ENCODE data around the gene KIAA0753.

Gene KIAA0753

GRCh38 chr17:6534846-6535514 lies 105.5 kb downstream of the KIAA0753 start:
- TF ChIP-seq, protein P1, sequence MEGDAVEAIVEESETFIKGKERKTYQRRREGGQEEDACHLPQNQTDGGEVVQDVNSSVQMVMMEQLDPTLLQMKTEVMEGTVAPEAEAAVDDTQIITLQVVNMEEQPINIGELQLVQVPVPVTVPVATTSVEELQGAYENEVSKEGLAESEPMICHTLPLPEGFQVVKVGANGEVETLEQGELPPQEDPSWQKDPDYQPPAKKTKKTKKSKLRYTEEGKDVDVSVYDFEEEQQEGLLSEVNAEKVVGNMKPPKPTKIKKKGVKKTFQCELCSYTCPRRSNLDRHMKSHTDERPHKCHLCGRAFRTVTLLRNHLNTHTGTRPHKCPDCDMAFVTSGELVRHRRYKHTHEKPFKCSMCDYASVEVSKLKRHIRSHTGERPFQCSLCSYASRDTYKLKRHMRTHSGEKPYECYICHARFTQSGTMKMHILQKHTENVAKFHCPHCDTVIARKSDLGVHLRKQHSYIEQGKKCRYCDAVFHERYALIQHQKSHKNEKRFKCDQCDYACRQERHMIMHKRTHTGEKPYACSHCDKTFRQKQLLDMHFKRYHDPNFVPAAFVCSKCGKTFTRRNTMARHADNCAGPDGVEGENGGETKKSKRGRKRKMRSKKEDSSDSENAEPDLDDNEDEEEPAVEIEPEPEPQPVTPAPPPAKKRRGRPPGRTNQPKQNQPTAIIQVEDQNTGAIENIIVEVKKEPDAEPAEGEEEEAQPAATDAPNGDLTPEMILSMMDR (IDR thresholded peaks at IDR 0.05; ENCODE audit: low read depth, low read length): no peak
- no peak for DNase-seq (ENCODE audit: extremely low read depth, low read depth)

DNA sequence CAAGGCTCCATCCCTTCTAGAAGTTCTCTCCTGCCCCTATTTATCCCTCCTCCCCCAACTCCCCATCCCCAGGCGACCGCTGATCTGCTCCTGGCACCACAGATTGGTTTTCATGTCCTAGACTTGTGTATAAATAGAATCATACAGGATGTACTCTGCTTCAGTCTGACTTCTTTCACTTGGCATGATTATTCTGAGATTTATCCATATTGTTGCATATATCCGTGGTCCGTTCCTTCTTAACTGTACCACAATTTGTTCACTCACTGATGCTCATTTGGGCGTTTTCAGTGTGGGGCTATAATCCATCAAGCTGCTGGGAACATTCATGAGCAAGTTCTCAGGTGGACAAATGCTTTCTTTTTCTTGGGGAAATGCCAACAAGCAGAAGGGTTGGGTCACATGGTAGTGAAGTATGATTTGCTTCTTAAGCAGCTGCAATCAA lies 108.0 kb downstream of the KIAA0753 start:
- TF ChIP-seq, protein P1 (IDR thresholded peaks at IDR 0.05; ENCODE audit: low read depth, low read length): no peak
- DNase-seq (ENCODE audit: extremely low read depth, low read depth): no peak

DNA sequence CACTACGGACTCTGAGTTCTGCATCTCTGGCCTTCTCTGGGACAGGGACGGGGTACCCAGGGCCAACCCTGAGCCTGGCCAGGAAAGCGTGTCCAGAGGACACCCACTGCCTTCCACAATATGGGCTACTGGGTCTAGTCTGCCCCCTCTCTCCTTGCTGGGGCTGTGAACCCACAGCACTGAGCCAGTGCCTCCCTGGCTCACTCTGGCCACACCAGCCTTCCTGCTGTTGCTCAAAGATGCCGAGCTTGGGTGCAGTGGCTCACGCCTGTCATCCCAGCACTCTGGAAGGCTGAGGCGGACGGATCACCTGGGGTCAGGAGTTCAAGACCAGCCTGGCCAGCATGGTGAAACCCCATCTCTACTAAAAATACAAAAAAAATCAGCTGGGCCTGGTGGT lies 108.9 kb downstream of the KIAA0753 start:
- TF ChIP-seq, protein P1 (IDR thresholded peaks at IDR 0.05; ENCODE audit: low read depth, low read length): no peak
- no peak for DNase-seq (ENCODE audit: extremely low read depth, low read depth)

DNA sequence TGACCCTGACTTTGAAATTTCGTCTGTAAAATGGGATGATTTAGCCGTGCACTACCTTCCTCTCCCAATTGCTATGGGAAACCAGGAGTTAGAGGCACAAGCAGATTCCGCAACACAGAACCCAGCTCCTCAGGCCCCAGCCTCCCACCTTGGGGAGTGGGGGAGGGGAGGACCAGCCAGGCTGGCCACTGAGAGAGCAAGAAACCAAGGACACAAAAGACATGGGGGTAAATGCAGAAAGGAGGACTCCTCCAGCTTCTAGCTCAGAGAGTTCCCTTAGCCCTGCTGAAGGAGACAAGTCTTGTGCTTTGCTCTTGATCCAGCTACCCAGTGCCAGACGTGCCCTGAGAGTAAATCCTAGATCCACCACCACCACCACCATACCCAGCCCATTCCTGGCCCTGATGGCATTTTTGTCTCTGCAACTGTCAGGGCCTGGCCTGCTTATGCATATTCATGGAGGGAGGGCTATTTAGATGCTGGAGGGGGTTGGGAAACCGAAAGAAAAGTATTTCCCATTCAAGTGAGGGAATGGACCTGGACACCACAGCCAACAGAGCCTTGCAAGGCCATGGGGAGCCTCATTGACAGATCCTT lies 110.1 kb downstream of the KIAA0753 start:
- TF ChIP-seq, protein P1 (IDR thresholded peaks at IDR 0.05; ENCODE audit: low read depth, low read length): no peak
- no peak for DNase-seq (ENCODE audit: extremely low read depth, low read depth)

- no peak for DNase-seq (ENCODE audit: extremely low read depth, low read depth)
- TF ChIP-seq, protein P1 (IDR thresholded peaks at IDR 0.05; ENCODE audit: low read depth, low read length): no peak
Measured at GRCh38 chr17:6528557-6528956, 112.0 kb downstream of the KIAA0753 start.
